ENCODE measurements around the gene SH3BGRL3.
"Not testable (repeated sequence)": the region's sequence is repeated elsewhere in the genome, so short reads cannot be mapped to it uniquely, and the experiment has no call there.

SH3BGRL3 gene

GRCh38 chr1:26329380-26329779 is 49.5 kb downstream of the SH3BGRL3 start:
- H2BK120ac ChIP-seq (ENCODE audit: low read depth, low read length); H3K27ac ChIP-seq (replicated peaks; ENCODE audit: low read length); H3K4me2 ChIP-seq (ENCODE audit: insufficient read depth, low read length, poor library complexity, severe bottlenecking); H3K27me3 ChIP-seq (ENCODE audit: control insufficient read depth in 3 of 3, insufficient read depth in 3 of 3, low read depth in 1 of 3, low read length in 3 of 3); H3K23ac ChIP-seq (ENCODE audit: low read depth, low read length, poor library complexity); H3K4ac ChIP-seq (ENCODE audit: low read length); H2AK5ac ChIP-seq (ENCODE audit: low read depth, low read length); H3K79me1 ChIP-seq (ENCODE audit: low read depth, low read length); H3K9me3 ChIP-seq (replicated peaks in 1 of 2; ENCODE audit: control insufficient read depth in 2 of 2, insufficient read depth in 1 of 2, low read depth in 1 of 2, low read length in 2 of 2); H3K4me3 ChIP-seq (ENCODE audit: low read length in 2 of 2); H3K18ac ChIP-seq (ENCODE audit: low read length); H4K91ac ChIP-seq (ENCODE audit: low read depth, low read length, poor library complexity); H4K8ac ChIP-seq (ENCODE audit: low read depth, low read length); H2BK12ac ChIP-seq (ENCODE audit: low read length); H3K14ac ChIP-seq (ENCODE audit: low read length); H3K9ac ChIP-seq (ENCODE audit: low read depth, low read length, poor library complexity); H2BK15ac ChIP-seq (ENCODE audit: low read length); DNase-seq (ENCODE audit: low spot score); H2BK5ac ChIP-seq (ENCODE audit: low read length); H2AFZ ChIP-seq (ENCODE audit: low read length): not testable (repeated sequence)
- H3K36me3 ChIP-seq (replicated peaks in 1 of 2; ENCODE audit: control insufficient read depth in 2 of 2, insufficient read depth in 2 of 2, low read length in 2 of 2): peaks cover 0 to 14% of the 10 kb centered on the region in 2 donors
- peaks cover 3 to 12% of the 10 kb centered on the region in 2 donors for H3K4me1 ChIP-seq (ENCODE audit: control insufficient read depth in 2 of 2, insufficient read depth in 1 of 2, low read depth in 1 of 2, low read length in 2 of 2)
- no CpG with 5 or more reads among the region's 4 CpGs for WGBS, 2 donors (ENCODE audit: extremely low coverage in 2 of 2, insufficient read length in 2 of 2, insufficient replicate concordance in 1 of 2)

GRCh38 chr1:26330276-26330675 is 50.4 kb downstream of the SH3BGRL3 start:
- WGBS, 2 donors (ENCODE audit: extremely low coverage in 2 of 2, insufficient read length in 2 of 2, insufficient replicate concordance in 1 of 2): no CpG with 5 or more reads among the region's 5 CpGs
- Histone ChIP-seq H2AFZ (ENCODE audit: low read length) (no peak overlapping the region), H2BK12ac (ENCODE audit: low read length) (no peak overlapping the region), H3K9ac (ENCODE audit: low read depth, low read length, poor library complexity) (no peak overlapping the region), H3K4me1 (ENCODE audit: control insufficient read depth in 2 of 2, insufficient read depth in 1 of 2, low read depth in 1 of 2, low read length in 2 of 2) (peaks cover 3 to 12% of the 10 kb centered on the region in 2 donors), H3K36me3 (replicated peaks in 1 of 2; ENCODE audit: control insufficient read depth in 2 of 2, insufficient read depth in 2 of 2, low read length in 2 of 2) (peaks cover 0 to 12% of the 10 kb centered on the region in 2 donors), H3K18ac (ENCODE audit: low read length) (no peak overlapping the region), H3K4ac (ENCODE audit: low read length) (no peak overlapping the region), H2BK5ac (ENCODE audit: low read length) (no peak overlapping the region), H3K4me2 (ENCODE audit: insufficient read depth, low read length, poor library complexity, severe bottlenecking) (no peak overlapping the region), H3K23ac (ENCODE audit: low read depth, low read length, poor library complexity) (no peak overlapping the region), H3K4me3 (ENCODE audit: low read length in 2 of 2) (no peak overlapping the region), H3K27me3 (ENCODE audit: control insufficient read depth in 3 of 3, insufficient read depth in 3 of 3, low read depth in 1 of 3, low read length in 3 of 3) (no peaks in the 10 kb centered on the region), H3K27ac (replicated peaks; ENCODE audit: low read length) (no peak overlapping the region), H3K14ac (ENCODE audit: low read length) (no peak overlapping the region), H2AK5ac (ENCODE audit: low read depth, low read length) (no peak overlapping the region), H3K9me3 (replicated peaks in 1 of 2; ENCODE audit: control insufficient read depth in 2 of 2, insufficient read depth in 1 of 2, low read depth in 1 of 2, low read length in 2 of 2) (no peaks in the 10 kb centered on the region), H4K8ac (ENCODE audit: low read depth, low read length) (no peak overlapping the region), H2BK15ac (ENCODE audit: low read length) (no peak overlapping the region), H3K79me1 (ENCODE audit: low read depth, low read length) (no peaks in the 10 kb centered on the region), H4K91ac (ENCODE audit: low read depth, low read length, poor library complexity) (no peak overlapping the region), H2BK120ac (ENCODE audit: low read depth, low read length) (no peak overlapping the region)
- DNase-seq (ENCODE audit: low spot score): no peak

Data from neuronal stem cell (in vitro differentiated cells).